OCI-M2 (cell line): ENCODE results near the gene PRKAR1B.
"Not testable (repeated sequence)": the region's sequence is repeated elsewhere in the genome, so short reads cannot be mapped to it uniquely, and the experiment has no call there.

ENCODE experiments used
- DNase-seq: peaks from one replicate; lab custom pipeline; 2025; ENCODE audit not compliant: unreplicated experiment; lab: John Stamatoyannopoulos, UW

PRKAR1B gene

GRCh38 chr7:757741-758163 is 30.7 kb upstream of the PRKAR1B start:
- DNase-seq, result no peak

- no peak for DNase-seq
Measured at GRCh38 chr7:756928-757560, 30.0 kb upstream of the PRKAR1B start.

GRCh38 chr7:756231-756927 is 29.3 kb upstream of the PRKAR1B start:
- no peak for DNase-seq

GRCh38 chr7:755413-755805 is 28.3 kb upstream of the PRKAR1B start:
- DNase-seq, result no peak

GRCh38 chr7:754531-755412 is 27.7 kb upstream of the PRKAR1B start:
- no peak for DNase-seq

- DNase-seq, result no peak
Measured at GRCh38 chr7:753190-753589, 26.1 kb upstream of the PRKAR1B start.

GRCh38 chr7:752256-752655 is 25.2 kb upstream of the PRKAR1B start:
- DNase-seq, result not testable (repeated sequence)

GRCh38 chr7:751826-752225 is 24.7 kb upstream of the PRKAR1B start:
- no peak for DNase-seq

GRCh38 chr7:750111-750905 is 23.2 kb upstream of the PRKAR1B start:
- DNase-seq, result no peak

GRCh38 chr7:749140-749551 is 22.1 kb upstream of the PRKAR1B start:
- no peak for DNase-seq

GRCh38 chr7:748446-748845 is 21.4 kb upstream of the PRKAR1B start:
- no peak for DNase-seq

GRCh38 chr7:747186-747585 is 20.1 kb upstream of the PRKAR1B start:
- no peak for DNase-seq

- no peak for DNase-seq
Measured at GRCh38 chr7:746155-747061, 19.3 kb upstream of the PRKAR1B start.

- no peak for DNase-seq
Measured at GRCh38 chr7:745431-746154, 18.5 kb upstream of the PRKAR1B start.

GRCh38 chr7:744854-745430 is 17.9 kb upstream of the PRKAR1B start:
- no peak for DNase-seq

- not testable (repeated sequence) for DNase-seq
Measured at GRCh38 chr7:744128-744520, 17.0 kb upstream of the PRKAR1B start.

- DNase-seq, result not testable (repeated sequence)
Measured at GRCh38 chr7:743341-744127, 16.5 kb upstream of the PRKAR1B start.

GRCh38 chr7:742791-743190 is 15.7 kb upstream of the PRKAR1B start:
- DNase-seq, result no peak
